NCI-H345 treated with DMSO at 0.1 percent for 48 hours (cell line): ENCODE data around the gene PIGK.
"Not testable (repeated sequence)": the region's sequence is repeated elsewhere in the genome, so short reads cannot be mapped to it uniquely, and the experiment has no call there.

Experiments
- DNase-seq: peaks from one replicate; lab custom pipeline; 2025; ENCODE audit not compliant: unreplicated experiment; lab: John Stamatoyannopoulos, UW

Gene PIGK

DNA sequence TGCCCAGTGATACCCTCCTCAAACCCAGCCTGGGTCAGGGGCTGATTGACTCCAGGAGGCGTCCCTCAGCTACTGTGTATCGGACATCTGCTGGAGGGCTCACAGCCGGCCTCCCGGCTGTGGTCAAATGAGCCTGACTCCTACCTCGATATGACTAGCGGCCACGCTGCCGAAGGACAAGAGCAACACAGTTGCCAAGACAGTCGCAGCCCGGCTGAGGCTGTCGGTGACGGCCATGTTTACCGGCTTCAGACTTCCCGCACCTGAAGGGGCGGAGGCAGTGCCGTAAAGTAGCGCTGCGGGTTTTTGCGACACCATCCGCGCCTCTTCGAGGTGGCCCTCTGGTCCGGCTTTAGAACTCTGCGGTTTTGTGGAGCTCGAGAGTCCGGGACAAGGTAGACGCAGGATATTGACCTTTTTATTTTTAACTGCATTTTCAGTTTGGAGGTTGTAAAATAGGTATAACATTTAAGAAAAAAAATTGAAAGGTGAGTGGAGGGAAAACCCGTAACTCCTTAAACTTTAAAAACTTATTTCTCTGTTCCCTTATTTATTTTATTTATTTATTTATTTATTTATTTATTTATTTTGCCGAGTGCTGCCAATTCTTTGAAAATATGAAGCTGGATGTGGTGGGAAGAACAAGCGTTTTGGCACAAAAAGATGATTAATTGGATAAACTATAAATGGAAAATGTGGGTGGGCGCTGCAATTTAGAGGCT, at the start of gene PIGK:
Gene PIGK (minus strand): TSS at position 265 of the 722 bp plus-strand sequence. CDS start 28 bp downstream, at position 237.
- peak; percentile 85 for DNase-seq

DNA sequence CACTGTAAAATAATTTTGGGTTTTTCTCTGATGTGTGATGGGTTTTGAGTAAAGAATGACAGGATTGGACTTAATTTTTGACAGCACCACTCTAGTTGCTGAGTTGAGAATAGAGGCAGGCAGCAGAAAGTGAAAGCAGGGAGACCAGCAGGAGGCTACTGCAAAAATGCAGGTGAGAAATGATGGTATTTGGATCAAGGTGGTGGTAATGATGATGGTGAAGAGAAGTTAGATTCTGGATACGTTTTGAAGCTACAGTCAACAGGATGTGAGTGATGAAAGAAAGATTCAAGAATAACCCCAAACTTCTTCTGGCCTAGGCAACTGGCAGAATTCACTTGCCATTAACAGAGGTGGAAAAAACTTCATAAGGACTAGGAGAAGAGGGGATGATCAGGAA, 47.8 kb upstream of the PIGK start:
- no peak for DNase-seq

DNA sequence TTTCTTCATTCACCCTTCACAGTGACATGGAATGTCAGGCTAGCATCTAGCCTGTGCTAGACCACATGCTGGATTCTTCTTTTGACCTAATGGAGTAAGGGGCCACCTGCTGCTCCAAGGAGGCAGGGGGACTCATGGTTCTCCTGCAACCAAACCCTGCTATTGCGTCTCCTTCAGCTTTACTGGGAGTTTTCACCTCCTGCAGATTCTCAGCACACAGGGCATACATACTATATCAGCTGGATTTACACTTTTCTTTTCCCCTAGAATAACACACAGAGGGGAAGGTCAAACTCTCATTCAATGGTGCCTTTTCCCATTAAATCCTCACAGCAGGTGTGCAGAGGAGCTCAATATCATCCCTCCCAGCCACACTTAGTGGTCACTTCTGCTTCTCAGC, 46.0 kb upstream of the PIGK start:
- no peak for DNase-seq

DNA sequence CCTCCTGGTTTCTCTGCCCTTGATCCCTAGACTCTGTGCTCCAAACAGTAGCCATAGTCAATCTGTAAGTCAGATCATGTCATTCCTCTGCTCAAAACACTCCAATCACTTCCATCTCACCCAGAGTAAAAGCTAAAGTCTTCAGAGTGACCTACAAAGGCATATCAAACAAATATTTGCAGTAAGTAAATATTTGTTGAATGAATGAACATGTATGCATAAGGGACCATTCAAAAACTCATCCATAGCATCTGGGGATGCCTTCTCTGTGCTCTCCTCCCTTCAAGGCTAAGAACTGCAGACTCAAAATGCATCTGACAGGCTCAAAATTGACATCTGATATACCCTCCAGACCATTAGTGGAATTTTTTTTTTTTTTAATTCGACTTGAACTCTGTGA, 44.5 kb upstream of the PIGK start:
- no peak for DNase-seq

DNA sequence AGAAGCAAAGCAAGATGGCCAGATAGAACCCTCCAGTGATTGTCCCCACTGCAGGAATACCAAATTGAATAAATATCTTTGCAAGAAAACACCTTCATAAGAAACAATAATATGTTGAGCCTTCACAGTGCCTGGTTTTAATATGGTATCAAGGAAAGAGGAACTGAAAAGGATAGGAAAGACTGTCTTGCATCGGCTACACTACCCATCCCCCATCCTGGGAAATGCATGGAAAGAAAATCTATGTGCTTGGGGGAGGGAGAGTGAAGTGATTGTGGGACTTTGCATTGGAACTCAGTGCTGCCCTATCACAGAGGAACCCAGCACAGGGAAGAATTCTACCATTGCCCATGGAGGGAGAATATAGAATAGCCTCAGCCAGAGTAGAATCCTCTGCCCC, 34.0 kb upstream of the PIGK start:
- no peak for DNase-seq

DNA sequence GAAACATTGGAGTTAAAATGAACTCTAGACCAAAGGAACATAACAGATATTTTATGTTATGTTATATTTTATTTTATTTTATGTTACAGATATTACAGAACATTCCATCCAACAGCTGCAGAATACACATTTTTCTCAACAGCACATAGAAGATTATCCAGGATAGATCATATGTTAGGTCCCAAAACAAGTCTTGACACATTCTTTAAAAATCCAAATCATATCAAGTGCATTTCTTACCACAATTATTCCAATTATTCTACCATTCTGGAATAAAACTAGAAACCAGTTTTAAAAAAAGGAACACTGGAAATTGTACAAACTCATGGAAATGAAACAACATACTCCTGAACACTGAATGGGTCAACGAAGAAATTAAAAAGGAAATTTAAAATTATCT, 30.9 kb upstream of the PIGK start:
- DNase-seq = no peak

DNA sequence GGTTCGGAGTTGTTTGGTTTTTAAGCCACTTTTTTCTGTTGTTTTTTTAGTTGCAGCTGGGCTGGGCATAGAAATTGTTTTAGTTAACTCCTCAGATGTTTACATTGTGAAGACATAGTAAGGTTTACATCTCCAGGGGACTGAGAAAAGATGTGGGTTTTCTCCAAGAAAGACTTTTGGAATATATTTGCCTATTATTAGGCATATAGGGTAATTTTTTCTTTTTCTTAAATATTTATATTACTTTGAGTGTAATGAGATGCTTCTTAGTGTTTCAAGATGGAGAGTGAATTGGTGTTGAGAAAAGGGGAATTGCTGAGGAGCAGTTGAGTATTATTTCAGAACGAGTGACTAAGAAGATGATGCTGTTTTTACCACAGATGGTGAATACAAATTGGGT, 26.6 kb upstream of the PIGK start:
- DNase-seq = no peak

DNA sequence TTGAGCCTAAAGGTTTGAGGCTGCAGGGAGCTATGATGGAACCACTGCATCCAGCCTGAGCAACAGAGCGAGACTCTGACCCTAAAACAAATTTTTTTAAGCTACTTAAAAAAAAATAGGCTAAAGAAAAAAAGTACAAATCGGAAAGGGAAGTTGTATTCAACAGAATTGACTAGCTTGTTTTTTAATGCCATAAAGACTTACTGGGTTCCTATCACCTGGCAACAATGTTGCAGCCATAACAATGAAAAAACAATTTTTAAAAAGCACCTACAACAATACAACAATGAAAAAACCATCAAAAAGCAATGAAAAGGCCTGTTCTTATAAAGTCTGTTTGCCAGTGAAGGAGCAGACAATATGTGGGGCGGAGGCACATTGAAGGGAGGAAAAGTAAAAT, 20.1 kb upstream of the PIGK start:
- no peak for DNase-seq

DNA sequence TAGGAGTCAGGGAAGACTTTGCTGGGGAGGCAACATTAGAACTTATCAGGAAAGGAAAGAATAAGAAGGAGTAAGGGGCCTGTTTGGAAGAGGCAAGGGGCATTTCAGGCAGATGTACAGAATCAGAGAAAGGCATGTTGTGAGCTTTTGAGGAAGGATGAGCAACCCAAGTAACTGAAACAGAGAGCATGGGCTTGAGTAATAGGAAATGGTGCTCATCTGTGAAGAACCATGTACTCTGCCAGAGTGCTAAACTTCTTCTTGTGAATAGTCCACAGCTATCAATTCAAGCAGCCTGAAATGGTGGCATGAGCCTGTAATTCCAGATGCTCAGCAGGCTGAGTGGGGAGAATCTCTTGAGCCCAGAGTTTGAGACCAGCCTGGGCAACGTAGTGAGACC, 19.2 kb upstream of the PIGK start:
- DNase-seq = no peak

DNA sequence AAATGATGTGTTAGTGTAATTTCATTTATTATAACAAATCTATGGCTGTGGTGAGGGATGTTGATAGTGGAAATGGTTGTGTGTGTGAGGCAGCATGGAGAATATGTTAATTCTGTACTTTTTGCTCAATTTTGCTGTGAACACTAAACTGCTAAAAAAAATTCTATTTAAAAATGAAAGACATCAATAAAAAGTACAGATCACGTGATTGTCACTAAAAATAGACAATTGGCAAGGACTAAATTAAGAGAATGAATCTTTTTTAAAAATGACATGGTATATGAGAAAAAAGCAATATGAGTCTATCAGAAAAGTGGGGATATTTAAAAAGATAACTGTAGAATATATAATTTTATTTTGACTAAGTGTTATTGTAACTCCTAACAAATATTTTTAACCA, 15.7 kb upstream of the PIGK start:
- DNase-seq = no peak

DNA sequence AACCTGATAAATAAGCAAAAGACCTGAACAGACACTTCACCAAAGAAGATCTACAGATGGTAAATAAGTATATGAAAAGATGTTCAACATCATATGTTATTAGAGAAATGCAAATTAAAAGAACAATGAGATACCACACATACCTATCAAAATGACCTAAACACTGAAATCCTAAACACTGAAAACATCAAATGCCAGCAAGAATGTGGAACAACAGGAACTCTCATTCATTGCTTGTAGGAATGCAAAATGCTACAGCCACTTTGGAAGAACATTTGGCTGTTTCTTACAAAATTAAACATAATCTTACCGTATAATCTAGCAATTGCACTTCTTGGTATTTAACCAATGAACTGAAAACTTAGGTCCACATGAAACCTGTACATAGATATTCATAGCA, 14.9 kb upstream of the PIGK start:
- no peak for DNase-seq

DNA sequence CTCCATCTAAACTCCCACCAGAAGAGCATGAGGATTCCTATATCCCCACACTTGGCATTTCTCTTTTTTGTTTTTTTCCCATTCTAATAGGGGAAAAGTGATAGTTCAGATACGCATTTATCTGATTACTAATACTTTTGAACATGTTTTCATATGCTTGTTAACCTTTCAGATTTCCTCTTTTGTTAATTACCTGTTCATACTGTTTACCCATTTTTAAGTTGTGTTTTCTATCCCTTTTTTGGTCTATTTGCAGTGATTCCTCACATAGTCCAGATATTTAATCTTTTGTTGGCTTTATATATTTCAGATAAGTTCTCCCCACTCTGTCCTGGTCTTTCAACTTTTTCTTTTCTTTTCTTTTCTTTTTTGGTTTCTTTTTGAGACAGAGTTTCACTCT, 13.6 kb upstream of the PIGK start:
- no peak for DNase-seq

DNA sequence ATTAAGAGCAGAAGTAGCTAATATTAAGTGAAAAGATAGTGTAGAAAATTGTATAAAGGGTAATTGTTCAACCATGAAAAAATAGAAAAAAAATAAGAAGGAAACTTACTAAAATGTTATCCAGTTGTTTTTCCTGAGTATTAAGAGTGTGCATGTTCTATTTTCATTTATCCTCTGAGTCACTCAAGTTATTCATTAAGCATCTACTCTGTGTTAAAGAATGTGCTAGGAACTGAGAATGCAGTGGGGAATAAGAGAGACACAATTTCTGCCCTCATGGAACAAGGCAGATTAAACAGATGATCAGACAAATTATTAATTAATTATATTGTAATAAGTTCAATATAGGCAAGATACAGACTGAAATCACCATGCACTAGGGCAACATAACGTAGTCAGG, 10.8 kb upstream of the PIGK start:
- no peak for DNase-seq

DNA sequence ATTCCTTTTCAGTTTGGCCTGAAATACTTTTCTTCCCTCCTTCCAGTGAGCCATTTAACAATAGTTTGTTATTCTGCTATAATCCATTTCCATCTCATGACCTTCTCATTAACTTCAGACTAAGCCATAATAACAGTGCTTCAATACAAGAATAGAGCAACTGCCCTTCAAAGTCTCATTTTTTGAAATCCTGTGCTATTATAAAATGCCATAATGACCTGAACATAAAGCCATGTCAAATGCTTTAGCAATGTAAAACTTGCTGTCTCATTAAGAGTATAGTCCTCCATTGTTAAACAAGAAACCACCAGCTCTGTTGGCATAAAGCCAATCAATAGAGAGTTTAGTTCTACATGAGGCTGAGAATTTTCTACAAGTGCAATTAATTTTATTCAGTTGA, 9.6 kb upstream of the PIGK start:
- DNase-seq = no peak

DNA sequence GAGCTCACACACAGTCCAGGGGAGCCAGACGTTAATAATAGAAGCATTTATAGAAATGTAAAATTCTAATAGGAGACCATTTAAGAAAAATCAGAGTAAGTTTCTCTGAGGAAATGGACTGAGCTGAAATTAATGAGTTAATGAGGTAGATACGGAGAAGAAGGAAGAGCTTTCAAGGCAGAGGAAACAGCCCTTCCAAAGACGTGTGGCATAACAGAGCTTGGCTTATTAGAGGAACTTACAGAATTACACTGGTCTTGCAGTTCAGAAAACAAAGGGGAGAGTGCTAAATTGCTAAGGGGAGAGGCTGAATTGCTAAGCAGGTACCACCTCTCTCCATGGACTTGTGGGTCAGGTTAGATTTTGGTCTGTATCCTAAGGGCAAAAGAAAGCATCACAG, 8.2 kb upstream of the PIGK start:
- DNase-seq = no peak

DNA sequence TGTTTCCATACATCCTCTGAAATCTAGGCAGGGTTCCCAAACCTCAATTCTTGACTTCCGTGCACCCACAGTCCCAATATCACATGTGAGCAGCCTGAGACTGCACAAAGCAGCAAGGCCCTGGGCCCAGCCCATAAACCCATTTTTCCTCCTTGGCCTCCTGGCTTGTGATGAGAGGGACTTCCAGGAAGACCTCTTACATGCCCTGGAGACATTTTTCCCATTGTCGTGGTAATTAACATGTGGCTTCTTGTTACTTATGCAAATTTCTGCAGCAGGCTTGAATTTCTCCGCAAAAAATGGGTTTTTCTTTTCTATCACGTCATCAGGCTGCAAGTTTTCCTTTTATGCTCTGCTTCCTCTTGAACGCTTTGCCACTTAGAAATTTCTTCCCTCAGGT, 3.3 kb upstream of the PIGK start:
- DNase-seq = no peak

DNA sequence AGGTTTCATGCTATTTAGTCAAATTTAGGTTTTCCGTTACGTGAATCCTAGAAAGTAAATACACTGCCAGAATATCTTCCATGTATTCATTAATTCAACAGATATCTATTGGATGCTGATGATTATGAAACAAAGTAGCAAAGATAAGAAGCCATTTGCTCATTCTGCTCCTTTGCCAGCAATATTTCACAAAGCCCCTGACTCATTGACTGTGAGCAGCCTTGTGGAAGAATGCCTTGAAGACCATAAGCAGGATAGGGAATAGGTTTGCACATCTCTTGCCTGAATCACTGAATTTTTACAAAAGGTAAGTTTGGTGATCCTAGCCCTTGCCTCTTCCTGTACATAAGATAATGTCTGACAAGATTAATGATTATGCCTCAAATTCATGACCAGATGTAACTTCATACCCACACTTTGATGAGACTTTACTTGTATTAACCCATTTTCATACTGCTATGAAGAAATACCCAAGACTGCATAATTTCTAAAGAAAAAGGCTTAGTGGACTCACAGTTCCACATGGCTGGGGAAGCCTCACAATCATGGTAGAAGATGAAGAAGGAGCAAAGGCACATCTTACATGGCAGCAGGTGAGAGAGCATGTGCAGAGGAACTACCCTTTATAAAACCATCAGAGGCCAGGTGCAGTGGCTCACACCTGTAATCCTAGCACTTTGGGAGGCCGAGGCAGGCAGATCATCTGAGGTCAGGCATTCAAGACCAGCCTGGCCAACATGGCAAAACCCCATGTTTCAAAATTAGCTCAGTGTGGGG, 1.6 kb upstream of the PIGK start:
- no peak for DNase-seq

DNA sequence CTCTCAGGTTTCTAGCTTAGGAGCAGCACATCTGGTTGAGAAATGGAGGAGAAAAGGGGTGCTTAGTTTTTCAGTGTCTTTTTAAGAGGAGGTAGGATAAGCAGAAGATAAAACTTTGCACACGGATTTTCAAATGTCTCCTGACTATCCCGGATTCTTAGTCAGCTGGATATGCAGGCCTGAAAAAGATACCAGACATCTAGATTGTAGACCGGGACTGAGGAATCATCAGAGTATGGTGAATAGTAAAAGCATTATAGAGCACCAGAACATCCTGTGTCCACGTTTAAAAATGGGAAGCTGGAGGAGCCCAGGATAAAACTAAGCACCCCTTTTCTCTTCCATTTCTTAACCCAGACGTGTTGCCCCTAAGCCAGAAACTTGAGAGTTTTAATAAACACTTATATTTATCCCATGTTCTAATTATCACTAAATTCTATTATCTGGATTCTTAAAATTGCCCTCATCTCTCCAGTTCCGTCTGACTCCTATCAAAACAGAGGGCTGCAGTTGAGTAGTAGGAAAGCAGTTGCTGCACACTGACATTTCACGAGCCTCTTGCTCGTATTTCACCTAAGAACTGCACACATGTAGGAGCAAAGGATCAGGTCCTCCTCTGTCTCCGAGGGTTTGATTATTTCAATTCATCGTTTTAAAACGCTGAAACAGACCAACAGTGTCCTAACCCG, 609 bp downstream of the PIGK start:
- peak; percentile 30 for DNase-seq

DNA sequence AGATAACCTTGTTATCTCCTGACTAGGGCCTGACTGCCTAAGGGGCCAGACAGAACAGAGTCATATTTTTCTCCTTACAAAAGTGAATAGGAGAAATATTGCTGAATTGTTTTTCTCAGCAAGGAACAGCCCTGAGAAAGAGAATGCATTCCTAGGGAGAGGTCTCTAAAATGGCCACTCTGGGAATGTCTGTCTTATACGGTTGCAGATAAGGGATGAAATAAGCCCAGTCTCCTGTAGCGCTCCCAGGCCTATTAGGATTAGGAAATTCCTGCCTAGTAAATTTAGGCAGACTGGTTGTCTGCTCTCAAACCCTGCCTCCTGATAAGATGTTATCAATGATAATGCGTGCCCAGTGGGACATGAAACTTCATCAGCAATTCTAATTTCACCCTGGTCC, 15.2 kb downstream of the PIGK start:
- DNase-seq = not testable (repeated sequence)

DNA sequence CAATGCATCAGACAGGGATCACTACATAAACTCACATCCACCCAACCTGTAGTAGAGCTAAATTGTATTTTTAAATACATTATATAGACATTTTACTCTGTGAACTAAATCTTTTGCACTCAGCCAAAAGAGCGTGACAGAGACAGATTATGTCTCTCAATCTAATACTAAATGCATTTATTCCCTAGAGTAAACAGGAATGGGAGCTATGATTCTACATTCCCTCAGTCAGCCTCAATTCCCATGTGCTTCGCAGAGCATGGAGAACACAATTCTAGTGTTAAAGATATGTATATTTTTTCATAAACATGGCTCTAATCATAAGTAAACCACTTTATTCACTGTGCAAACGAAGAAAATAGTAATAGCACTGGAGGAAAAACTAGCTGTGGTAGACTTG, 16.5 kb downstream of the PIGK start:
- DNase-seq = no peak

DNA sequence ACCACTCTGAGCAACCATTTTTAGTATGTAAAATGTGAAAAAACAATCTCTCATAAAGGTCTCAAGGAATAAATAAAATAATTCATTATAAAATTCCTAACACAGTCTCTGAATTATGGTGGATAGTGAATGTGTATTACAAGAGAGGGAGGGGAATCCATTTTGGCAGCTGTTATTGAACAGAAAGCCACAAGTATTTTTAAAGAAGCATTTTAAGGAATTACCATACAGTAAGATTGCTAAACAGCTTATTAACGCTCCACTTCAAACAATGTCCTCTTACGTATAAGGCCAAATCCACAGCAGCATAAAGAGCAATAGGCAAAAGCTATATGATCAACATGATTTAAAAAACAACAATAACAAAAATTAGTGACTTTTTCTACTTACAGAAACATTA, 18.4 kb downstream of the PIGK start:
- DNase-seq = no peak

DNA sequence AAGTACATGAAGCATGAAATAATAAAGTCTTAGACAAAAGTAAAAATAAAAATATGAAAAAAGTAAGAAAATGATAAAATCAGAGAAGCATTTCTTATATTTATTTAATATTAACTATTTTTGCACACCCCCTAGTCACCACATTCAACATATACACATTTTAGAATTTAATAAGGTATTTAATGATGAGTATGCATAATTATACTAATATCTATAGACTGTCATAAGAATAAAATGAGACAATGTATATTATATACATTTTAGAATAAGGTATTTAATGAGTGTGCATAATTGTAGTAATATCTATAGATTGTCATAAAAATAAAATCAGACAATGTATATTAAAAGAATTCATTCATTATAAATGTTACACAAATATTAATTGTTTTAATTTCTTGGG, 18.9 kb downstream of the PIGK start:
- no peak for DNase-seq
